Dermis microvascular lymphatic vessel endothelial cell (primary cell): ENCODE measurements around the gene ZNF773. TPM values are rescaled to one million over a fixed set of nuclear protein-coding genes. Genes with fewer than 3 reads are reported as not detected.
"Not testable (repeated sequence)": the region's sequence is repeated elsewhere in the genome, so short reads cannot be mapped to it uniquely, and the experiment has no call there.

Experiments used
- DNase-seq, 2 donors: peaks; one replicate each; pipeline versions ENCODE4 v3.0.0 to v3.0.0-alpha.2; 2010; ENCODE audit warnings: low read depth in 2 of 2
- total RNA-seq: library from RNA; depleted of rRNA; stranded (reverse); fragments of >200 nt; gene quantifications from 2 replicates; pipeline ENCODE4 v1.2.1, GENCODE V29; 2014

ZNF773 gene
- total RNA-seq: 5.8 and 12.1 TPM in 2 replicates

- peak; percentile 88 to 96 for DNase-seq
Observed at GRCh38 chr19:57499680-57500395, at the start of gene ZNF773. Gene ZNF773 (plus strand): TSS chr19:57499938. CDS start chr19:57500081, 143 bp downstream.

GRCh38 chr19:57452307-57452706 is 47.4 kb upstream of the ZNF773 start:
- no peak for DNase-seq

- peak in 1 of 2 donors; percentile 33 for DNase-seq
Observed at GRCh38 chr19:57465680-57466381, 33.9 kb upstream of the ZNF773 start.

- DNase-seq: no peak
Observed at GRCh38 chr19:57466489-57466888, 33.2 kb upstream of the ZNF773 start.

GRCh38 chr19:57473646-57474045 is 26.1 kb upstream of the ZNF773 start:
- DNase-seq: no peak

GRCh38 chr19:57477191-57478008 is 22.3 kb upstream of the ZNF773 start, which contains the start of gene ZNF772:
Gene ZNF772 (minus strand): TSS chr19:57477566. CDS start chr19:57477309, 257 bp downstream.
- peak; percentile 89 to 94 for DNase-seq

- peak; percentile 73 to 86 for DNase-seq
Observed at GRCh38 chr19:57487477-57488298, 12.1 kb upstream of the ZNF773 start, which contains the start of gene ZNF419. Gene ZNF419 (plus strand): TSS chr19:57487750. CDS start chr19:57487951, 201 bp downstream.

GRCh38 chr19:57488299-57488644 is 11.5 kb upstream of the ZNF773 start:
- DNase-seq: peak; percentile 30 to 42

- not testable (repeated sequence) for DNase-seq
Observed at GRCh38 chr19:57499332-57499679, 432 bp upstream of the ZNF773 start.

- DNase-seq: peak; percentile 41 to 45
Observed at GRCh38 chr19:57500400-57500799, 662 bp downstream of the ZNF773 start.

GRCh38 chr19:57506163-57506562 is 6.4 kb downstream of the ZNF773 start:
- DNase-seq: no peak

GRCh38 chr19:57511484-57511883 is 11.7 kb downstream of the ZNF773 start:
- no peak for DNase-seq

- DNase-seq: peak in 1 of 2 donors; percentile 31
Observed at GRCh38 chr19:57512845-57513244, 13.1 kb downstream of the ZNF773 start.

- DNase-seq: no peak
Observed at GRCh38 chr19:57515255-57515654, 15.5 kb downstream of the ZNF773 start.

GRCh38 chr19:57518021-57518420 is 18.3 kb downstream of the ZNF773 start:
- DNase-seq: not testable (repeated sequence)

- peak; percentile 87 to 90 for DNase-seq
Observed at GRCh38 chr19:57527136-57527881, 27.6 kb downstream of the ZNF773 start, which contains the start of gene ZNF549. Gene ZNF549 (plus strand): TSS chr19:57527356. CDS start chr19:57527574, 218 bp downstream.

- no peak for DNase-seq
Observed at GRCh38 chr19:57537953-57538547, 38.3 kb downstream of the ZNF773 start.

- no peak for DNase-seq
Observed at GRCh38 chr19:57546513-57546912, 46.8 kb downstream of the ZNF773 start.

GRCh38 chr19:57552432-57552831 is 52.7 kb downstream of the ZNF773 start:
- DNase-seq: no peak

- DNase-seq: no peak
Observed at GRCh38 chr19:57557659-57558058, 57.9 kb downstream of the ZNF773 start.
